Measurements from ENCODE around the gene NFATC1.
A peak's percentile ranks its signal among the peaks of the same experiment; 100 is the strongest.

Gene NFATC1

DNA sequence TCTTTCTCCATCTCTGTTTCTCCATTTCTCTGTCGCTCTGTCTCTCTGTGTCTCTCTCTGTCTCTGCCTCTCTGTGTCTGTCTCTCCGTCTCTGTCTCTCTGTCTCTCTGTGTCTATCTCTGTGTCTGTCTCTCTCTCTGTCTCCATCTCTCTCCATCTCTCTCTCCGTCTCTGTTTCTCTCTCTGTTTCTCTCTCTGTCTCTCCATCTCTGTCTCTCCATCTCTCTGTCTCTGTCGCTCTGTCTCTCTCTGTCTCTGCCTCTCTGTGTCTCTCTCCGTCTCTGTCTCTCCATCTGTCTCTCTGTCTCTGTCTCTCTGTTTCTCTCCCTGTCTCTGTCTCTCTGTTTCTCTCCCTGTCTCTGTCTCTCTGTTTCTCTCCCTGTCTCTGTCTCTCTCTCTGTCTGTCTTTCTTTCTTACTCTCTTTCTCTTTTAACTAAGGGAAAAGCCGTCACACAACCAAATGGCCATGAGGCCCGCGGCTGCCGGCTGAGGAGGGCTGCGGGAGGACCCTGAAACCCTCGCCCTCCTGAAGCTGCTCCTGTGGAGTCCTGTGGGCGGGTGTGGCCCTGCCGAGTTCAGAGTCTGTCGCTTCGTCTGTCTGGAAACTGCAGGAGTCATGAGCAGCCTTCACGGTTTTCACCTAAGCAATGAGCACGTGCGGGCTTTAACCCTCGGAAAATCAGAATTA, 29.3 kb downstream of the NFATC1 start:
- DNase-seq: no peak

DNA sequence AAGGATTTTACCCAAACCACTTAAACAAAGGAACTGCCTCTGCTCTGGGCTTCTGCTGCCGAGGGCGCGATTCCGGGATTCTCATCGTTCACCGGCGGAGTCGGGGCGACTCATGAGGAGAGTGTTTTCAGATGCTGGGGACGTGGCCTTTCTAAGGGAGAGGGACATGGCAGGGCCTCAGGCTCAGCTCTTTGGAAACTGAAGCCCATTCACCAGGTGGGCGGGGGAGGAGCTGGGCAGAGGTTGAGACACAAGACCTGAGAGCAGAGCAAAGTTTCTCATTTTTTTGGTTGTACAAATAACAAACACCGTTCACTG, 29.8 kb downstream of the NFATC1 start:
- DNase-seq: no peak

DNA sequence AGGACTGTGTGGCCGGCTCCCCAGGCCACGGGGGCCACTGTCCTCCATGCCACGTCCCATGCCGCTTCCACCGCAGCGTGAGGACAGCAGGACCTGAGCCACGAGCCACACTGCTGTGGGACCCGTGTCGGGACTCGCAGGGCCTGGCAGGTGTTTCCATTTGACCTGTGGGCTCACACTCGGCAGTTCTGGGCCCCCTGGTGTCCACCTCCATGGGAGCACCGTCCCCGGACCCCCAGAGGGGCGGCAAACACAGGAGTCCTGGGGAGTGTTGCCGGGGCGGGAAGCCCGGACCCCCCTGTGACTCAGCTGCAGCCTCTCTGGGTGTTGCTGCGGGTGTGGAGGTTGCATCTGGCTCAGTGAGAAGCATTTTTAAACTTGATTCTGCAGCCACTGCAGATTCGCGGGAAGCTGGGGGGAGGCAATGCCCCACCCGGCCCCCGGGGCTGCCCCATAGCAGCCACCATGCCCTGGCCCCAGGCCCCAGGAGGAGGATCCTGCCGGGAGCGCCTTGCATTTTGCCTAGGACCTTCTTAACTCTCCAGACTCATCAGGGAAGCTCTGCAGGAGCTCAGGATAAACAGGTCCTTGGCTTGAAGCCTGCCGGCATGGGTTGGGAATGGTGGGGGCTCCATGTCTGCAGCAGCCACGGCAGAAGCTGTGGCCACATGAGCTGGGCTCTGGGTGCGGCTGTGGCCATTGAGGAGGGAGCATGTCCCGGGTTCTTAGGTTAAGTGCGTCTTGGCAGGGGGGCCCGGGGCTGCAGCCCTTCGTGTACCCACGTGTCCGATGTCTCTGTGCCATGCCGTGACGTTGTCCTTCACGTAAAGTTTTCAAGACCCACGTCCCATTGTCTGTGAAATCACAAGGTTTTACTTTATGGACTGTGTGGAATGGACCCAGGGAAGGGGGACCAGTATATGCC, 30.9 kb downstream of the NFATC1 start:
- DNase-seq: no peak

DNA sequence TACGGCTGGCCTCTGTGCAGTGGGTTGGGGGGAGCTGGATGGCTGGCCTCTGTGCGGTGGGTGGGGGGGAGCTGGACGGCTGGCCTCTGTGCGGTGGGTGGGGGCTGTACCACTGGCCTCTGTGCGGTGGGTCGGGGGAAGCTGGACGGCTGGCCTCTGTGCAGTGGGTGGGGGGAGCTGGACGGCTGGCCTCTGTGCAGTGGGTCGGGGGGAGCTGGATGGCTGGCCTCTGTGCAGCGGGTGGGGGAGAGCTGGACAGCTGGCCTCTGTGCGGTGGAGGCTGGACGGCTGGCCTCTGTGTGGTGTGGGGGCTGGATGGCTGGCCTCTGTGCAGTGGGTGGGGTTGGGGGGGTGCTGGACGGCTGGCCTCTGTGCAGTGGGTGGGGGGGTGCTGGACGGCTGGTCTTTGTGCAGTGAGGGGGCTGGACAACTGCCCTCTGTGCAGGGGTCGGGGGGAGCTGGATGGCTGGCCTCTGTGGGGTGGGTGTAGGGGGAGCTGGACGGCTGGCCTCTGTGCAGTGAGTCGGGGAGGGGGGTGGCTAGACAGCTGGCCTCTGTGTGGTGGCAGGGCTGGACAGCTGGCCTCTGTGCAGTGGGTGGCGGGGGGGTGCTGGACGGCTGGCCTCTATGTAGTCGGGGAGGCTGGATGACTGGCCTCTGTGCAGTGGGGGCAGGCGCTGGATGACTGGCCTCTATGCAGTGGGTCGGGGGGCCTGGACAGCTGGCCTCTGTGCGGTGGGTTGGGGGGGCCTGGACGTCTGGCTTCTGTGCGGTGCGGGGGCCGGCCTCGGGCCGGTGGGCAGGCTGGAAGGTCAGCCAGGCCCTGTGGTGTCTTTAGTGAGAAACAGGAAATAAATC, 31.9 kb downstream of the NFATC1 start:
- no peak for DNase-seq

DNA sequence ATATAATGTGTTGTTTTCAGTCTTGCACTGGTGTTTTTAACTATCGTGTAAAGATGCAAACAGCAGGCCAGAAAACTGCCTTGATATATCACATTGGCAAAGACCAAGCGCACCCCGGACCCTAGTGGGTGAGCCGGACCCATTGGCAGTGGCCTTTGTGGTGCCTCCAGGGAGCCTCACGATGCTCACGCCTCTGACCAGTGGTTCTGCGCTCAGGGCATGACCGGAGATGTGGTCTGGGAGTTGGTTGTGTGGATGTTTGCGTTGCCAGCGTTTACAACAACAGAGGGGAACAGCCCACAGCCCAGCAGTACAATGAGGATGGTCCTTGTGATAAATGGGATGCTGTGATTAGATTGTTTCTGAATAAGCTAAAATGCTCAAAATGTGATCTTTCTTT, 32.6 kb downstream of the NFATC1 start:
- DNase-seq: no peak

DNA sequence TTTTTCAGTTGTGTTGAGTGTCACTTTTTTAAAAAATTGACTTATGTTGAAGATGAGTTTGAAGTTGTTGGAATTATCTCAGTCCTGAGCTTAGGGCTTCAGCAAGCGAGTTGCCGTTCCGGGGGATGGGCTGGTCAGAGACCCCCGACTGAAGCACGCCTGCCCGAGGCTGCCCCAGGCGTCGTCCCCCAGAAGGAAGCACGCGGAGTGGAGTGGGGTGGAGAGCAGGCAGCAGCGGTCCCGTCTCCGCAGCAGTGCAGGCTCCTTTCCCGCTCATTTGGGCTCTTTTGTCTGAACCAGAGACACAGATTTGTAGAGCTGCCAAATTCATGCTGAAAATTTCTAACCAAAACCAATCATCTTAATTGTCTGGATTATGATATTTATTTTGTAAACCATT, 33.7 kb downstream of the NFATC1 start:
- no peak for DNase-seq

DNA sequence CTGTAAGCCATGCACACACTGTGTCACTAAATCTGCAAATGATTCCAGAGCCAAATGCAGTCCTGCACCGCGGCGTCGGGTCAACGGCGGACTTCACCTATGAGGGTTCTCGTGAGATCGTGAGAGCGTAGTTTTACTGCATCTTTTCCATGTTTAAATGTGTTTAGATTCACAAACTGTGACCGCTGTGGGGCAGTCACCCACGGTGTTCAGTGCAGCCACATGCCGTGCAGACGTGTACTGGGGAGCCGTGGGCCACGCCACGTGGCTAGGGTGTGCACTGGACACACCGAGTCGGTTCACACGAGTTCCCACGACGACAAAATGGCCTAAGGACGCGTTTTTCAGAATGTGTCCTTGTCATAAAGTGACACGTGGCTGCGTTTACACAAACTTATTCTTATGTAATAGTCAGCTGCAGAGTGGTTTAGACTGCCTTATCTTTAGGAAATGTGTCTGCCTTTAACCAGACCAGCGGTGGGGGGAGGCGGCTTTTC, 34.1 kb downstream of the NFATC1 start:
- no peak for DNase-seq

DNA sequence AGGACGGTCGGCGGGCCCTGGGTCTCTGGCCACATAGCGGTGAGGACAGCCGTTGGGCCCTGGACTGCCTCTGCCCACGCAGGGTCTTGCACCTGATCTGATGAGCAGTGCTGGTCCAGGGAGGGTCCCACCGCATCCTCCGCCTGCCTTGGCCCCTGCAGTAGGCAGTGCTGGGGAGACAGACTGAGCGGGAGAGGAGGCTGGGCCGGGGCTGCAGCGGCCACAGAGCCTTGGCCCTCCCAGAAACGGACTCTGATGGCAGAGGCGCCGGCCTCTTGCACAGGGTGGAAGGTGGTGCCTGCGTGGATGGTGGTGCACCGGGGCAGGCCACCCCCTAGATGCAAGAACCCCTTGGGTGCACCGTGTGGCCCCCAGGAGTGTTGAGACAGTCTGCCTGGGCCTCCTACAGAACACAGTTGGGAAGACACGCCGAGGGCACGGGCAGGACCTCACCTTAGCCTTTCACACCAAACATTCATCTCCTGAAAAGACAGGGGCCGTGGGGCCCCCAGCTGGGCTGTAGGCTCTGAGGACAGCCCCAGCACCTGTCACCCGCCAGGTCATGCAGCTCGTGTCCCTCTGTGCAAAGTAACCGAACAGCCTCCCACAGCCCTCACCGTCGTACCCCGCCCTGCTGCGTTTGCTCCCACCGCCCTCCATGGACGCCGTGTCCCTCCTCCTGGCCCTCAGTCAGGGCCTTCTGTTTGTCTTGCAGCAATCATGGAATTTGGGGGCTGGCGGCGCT, 36.8 kb downstream of the NFATC1 start:
- DNase-seq: no peak

DNA sequence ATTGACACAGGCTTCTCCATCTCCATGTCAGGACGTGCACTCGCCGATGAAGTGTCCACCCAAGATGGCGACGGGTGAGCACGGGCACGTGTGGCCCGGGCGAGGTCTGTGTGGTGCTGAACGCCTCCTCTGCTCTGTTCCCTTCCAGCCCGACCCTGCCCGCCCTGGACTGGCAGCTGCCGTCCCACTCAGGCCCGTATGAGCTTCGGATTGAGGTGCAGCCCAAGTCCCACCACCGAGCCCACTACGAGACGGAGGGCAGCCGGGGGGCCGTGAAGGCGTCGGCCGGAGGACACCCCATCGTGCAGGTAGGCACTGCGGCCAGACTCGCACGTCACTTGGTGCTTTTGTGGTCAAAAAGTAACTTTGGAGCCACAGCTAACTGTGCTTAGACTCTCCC, 37.7 kb downstream of the NFATC1 start:
- DNase-seq: no peak

DNA sequence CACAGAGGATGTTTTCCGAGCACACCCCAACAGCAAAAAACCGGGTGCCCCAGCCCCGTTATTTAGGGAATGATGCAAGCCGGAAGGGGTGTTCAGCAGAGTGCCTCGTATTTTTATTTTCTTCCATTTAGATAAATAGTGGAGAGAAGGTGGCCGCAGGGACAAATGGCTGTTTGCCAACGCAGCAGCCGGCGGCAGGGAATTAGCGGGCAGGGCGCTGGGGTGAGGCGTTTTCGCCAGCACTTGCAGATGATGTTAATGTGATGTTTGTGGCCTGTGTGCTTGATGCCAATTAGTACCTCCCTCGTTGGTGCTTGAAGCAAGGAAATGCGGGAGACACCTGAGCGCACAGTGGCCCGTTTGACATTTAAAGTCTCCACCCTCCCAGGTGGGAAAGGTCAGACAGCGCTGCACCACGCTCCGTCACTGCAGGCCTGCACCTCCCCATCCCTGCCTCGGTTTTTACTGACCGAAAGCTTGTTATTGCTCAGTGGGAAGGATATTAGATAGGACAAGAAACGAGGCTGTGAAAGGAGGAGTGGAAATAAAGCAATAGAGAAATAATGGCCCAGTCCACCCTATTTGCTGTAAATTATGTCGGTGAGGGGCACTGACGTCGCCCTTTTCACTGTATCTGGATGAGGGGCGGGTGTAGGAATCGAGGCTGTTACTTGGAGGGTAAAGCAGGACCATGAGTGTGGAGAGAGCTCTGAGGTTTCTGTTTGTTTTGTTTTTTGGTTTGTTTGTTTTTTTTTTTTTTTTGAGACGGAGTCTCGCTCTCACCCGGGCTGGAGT, 39.1 kb downstream of the NFATC1 start:
- no peak for DNase-seq

DNA sequence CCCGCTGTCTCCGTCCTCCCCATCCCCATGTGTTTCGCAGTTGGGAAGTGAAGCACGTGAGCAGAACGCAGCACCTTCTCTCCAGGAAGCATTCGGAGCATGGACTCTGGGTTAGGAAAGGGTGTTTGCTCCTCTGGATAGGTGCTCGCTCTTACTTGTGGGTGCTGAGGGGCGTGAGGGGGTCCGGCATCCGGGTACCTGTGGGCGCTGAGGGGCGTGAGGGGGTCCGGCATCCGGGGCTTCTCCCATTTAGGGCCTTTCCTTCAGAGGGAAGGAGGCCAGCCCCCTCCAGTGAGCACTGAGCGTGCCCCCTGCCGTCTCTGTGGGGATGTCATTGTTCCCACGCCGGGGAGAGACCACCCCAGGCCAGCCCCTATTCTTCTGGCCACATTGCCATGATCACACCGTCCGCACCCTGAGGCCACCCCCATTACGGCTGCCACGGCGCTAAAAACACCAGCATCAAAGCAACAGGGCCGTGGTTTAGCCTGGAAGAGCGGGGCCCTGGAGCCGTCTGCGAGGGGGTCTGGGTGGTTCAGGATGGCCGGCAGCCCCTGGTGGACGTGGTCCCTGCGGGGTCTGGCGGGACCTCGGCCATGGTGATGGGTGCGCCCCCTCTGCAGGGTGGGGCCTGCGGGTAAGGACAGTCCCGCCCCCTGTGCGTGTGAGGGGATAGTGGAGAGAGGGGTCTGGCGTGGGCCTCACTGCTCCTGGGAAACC, 41.0 kb downstream of the NFATC1 start:
- DNase-seq: no peak

DNA sequence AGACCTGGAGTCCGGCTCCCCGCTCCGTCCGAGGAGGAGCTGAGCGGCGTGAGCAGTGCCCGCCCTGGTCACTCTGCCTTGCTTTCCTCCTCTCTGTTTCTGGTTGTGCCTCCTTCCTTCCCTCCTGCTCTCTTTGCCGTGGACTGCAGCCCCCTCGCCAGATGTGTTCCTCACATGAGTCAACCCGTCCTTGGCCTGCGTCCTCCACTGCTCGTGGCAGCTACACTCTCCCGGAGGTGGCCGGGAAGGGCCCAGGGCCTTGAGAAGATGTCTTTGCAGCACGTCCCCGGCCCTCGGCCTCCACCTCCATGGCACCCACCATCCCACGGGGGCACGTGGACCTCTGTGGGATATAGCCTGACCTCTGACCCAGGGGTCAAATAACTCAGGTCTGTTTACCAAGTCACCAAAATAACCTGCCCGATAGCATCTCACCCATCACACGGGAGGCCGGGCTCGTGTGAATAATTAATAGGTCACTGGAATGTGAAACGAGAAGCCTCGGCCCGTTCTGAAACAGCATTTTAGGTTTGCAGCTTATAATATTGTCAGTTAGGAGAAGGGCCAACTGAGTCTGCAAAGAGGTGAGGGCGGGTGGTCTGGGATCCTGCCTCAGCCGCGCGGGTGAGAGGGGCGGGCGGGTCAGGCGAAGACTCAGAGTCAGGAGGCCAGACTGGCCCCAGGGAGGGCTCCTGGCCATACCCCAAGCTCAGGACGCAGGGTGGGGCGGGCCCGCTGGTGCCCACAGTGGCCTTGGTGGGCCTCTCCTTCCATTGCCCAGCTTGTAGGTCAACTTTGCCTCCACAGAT, 42.6 kb downstream of the NFATC1 start:
- DNase-seq: no peak

DNA sequence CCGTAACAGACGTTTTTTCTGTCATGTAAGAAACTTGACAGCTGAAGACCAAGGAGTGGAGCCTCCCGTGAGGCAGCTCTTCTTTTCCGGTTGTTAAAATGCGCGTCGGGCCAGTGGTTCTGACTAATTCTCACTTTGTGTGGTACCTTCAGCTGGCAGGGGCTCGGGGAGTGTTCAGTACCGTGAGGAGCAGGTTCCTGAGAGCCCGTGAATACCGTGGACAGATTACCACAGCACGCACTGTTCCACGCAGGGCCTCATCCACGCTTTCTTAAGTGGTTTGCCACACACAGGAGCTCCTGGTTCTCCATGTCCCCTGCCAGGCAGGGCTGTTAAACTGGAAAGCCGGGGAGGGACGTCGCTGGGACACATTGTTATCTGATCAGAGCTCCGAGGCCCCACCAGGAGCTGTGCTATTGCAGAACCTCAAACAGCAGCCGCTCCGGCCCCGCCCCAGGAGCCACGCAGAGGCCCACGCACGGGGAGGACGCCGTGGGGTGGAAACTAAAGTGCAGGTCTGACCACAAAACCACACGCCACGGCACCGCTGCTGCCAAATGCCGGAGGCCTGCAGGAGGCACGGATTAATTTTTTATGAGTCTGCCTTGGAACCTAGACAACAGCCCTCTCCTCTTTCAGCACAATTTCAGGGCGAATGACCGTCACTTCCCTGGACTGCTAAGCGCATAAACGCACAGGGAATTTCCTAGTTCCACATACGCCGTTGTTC, 43.3 kb downstream of the NFATC1 start:
- peak; percentile 9 for DNase-seq

DNA sequence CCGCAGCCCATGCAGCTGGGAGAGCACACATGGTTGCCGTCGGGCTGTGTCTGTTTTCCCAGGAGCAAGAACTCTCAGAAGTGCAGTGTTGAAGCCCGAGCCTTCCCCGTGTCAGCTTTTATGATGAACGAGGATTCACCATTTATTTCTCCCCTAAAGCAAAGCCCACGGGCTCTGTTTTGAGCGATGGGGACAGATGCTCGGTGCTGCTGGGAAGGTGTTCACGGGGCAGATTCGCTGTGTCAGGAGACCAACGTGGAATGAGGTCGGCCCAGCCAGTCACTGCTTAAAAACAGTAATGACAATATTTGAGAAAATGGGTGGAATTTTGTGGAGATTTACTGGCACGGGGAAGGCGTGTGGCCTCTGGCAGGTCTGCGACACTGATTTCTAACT, 43.9 kb downstream of the NFATC1 start:
- no peak for DNase-seq

DNA sequence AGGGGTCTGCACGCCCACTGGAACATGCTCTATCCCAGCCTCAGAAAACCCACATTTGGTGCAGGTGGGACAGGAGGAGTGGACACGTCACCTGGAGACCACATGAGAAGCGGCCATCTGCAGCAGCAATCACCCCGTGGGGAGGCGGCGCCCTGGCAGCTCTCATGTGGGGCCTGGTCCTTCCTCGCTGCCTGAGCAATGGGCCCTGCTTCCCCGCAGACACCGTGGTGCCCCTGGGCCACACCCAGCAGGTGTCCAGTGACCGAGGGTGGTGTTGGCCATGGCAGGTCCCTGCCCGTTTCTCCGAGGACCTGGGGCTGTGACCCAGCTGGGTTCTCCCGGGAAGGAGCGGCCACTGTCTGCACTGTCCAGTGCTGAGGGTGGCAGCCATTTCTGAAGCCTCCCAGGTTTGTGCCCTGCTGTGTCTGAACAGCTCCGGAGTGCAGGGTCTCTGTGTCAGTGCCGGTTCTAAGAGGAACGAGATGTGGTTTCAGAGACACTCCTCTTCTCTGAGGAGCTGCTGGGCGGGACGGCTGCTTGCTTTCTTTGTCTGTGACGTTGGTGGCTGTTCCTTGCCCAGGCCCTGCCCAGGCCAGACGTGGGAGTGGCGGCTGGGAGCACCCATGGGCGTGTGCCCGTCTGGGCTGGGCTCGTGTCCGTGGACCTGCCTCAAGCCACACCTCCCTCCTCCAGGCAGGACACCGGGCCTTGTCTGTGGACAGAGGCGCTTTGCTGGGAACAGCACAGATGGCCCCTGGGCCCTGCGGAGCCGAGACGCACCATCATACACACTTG, 44.8 kb downstream of the NFATC1 start:
- DNase-seq: no peak

DNA sequence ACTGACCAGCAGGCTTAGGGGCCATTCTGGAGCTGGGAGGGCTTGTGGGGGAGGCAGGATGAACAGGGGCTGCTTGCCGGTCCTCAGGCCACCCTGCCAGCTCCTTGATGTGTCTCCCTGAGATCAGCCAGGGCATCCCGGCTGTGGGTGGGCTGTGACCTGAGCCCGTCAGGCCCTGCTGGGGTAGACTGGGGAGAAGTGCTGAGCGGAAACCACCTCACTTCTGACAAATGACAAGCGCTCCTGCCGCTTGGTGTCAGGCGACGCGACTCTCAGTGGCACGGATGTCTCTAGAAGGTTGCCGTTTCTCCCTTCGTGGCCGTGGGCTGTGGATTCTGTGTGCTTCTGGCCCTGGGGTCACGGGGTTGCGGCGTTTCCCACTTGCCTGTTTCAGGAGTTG, 45.7 kb downstream of the NFATC1 start:
- no peak for DNase-seq

DNA sequence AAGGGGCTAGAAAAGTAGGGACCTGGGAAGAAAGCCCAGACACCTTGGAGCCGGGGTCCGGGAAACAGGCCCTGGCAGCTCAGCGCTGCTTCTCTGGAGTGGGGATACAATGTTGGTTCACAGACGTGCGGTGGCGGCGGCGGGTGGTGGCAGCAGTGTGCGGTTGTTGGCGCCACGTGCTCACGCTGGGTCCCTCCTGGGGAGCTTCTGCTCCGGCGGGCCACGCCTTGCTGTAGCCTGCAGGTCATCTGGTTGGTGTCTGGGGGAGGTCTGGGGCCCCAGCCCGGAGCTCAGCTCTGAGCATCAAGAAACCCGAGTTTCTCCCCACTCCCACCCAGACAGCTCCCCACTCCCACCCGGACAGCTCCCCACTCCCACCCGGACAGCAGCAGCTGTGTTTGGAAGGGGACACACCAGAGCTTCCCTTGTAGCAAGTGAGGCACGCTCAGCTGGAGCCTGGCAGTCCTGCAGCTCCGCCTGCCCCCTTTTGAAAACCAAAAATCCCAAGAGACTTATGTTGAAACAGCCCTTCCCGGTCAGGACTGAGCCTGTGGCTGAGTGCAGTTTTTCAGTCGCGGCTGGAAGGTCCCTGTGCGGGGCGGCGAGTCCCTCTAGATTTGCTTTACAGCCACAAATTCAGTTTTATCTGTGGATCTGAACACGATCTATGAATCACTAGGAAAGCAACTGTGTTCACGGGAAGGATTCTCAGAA, 46.9 kb downstream of the NFATC1 start:
- no peak for DNase-seq

DNA sequence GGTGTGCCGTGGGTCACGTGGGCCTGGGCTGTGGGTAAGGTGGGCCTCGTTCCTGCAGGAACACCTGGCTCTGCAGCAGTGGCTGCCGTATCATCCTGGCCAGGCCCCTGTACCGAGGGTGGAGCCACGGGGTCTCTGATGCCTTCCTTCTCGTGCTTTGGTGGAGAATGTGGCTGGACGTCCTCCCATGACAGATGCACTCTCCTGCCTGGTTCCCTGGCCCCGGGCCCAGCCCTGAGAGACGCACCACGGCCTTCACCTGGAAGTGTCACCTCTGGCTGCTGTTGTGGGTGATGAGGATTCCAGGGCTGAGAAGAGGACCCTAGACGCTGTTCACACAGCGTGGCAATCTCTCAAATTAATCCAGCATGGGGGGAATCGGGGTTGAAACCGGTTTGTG, 49.5 kb downstream of the NFATC1 start:
- no peak for DNase-seq
